Right lobe of liver (tissue), 4 donors: ENCODE results near the gene RBM6.

Source experiments
- CTCF ChIP-seq, 4 donors: fragments of 200-600 bp in 3 of 4; fragments of 450-650 bp in 1 of 4; IDR thresholded peaks; one replicate each; pipeline versions ENCODE4 v1.5.1 to v1.8.0; 2016 to 2022; ENCODE audit warnings: antibody characterized with exemption in 4 of 4, mild to moderate bottlenecking in 2 of 4
- POLR2A ChIP-seq: fragments of 450-650 bp; IDR thresholded peaks from one replicate; pipeline ENCODE4 v1.6.1; 2017; ENCODE audit warnings: antibody characterized with exemption, mild to moderate bottlenecking
- donor health status: DM: no; HTN: no; CAD: no.
- donor health status: DM: no; HTN: no; CAD: no.
- donor health status: DM: no; HTN: yes; CAD: no.

- TF ChIP-seq POLR2A (no peak), CTCF (IDR thresholded peaks at IDR 0.05) (no peak)
These were observed 162.6 kb downstream of the RBM6 start for GRCh38 chr3:50102558-50102957.
